Stimulated activated CD4-positive, alpha-beta T cell treated with anti-CD3 and anti-CD28 coated beads, Interleukin-1b, Interleukin-23, amount 100 ng/mL, for 1 hour (primary cell): Measurements from ENCODE around the gene GAS1.
A peak's percentile ranks its signal among the peaks of the same experiment; 100 is the strongest.

ENCODE experiments used
- DNase-seq, 2 donors: peaks; one replicate each; pipeline ENCODE4 v3.0.0-alpha.2; 2020; ENCODE audit warnings: low read depth in 2 of 2

Gene GAS1, protein sequence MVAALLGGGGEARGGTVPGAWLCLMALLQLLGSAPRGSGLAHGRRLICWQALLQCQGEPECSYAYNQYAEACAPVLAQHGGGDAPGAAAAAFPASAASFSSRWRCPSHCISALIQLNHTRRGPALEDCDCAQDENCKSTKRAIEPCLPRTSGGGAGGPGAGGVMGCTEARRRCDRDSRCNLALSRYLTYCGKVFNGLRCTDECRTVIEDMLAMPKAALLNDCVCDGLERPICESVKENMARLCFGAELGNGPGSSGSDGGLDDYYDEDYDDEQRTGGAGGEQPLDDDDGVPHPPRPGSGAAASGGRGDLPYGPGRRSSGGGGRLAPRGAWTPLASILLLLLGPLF

DNA sequence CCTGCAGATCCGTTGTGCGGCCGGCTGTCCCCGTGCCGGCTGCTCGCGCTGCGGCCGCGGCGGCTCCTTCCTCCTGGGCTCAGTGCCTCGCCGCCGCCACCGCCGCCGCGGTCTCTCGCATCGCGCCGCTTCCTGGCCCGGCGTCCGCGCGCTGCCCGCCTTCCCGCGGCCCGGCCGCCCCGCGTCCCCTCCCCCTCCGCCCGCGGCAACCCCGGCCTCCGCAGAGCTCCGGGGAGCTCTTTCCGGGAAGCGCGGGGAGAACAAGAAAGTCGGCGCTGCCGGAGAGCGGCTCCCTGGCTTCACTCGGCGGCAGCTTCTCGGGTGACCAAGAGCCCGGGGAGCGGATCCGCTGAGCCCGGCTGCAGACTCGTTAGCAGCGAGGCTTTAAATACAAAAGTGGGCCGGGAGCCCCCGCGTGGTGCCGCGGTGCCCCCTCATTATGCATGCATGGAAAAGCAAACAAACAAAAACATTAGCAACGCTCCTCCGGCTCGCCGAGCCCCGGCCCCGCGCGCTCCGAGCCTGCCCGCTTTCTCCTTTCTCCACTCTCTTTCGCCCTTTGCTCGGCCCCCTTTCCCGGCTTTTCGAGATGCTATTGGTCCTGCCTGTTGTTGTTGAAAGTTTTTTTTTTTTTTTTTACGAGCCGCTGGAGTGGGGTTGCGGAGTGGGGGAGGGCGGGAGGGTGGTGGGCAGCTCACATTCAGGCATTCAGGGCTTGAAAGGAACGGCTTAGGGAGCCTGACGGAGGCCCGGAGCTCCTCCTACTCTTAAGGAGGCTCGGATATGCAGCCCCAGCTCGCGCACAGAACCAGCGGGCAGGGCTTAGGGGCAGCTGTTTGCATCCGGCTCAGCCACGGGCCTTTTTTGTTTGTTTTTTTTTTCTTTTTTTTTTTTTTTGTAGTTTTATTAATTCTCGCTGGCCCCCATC, at the start of gene GAS1:
Gene GAS1 (minus strand): TSS at position 361 of the 928 bp plus-strand sequence. CDS start 727 bp downstream, outside the sequence.
- DNase-seq = peak; percentile 16 to 21

DNA sequence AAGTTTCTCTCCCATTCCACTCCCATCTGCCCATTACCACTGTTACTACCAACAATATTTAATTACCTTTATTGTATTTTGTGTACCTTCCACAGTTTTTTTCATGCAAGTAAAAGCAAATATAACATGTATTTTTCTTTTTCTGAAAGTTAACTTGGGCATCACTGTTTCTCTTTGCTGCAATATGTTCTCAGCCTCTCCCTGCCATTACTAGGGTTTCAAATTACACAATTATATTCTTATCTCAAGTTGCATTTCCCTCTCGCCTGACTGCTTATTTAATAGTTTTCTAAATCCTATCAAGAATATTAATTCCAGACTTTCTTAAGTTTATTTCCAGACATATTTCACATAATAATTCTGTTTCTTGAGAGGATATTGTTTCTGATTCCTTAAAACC, 46.9 kb upstream of the GAS1 start:
- DNase-seq = no peak

DNA sequence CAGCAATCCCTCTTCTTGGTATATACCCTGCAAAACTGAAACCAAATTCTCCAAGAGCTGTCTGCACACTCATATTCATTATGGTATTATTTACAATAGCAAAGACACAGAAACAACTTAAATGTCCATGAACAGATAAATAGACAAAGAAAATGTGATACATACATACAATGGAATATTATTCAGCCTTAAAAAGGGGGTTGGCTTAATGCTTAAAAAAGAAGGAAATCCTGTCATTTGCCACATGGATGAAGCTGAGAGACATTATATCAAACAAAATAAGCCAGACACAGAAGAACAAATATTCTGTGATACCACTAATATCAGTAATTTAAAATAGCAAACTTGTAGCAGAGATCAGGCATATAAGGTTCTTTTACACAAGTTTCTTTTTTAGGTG, 46.5 kb upstream of the GAS1 start:
- DNase-seq = no peak

DNA sequence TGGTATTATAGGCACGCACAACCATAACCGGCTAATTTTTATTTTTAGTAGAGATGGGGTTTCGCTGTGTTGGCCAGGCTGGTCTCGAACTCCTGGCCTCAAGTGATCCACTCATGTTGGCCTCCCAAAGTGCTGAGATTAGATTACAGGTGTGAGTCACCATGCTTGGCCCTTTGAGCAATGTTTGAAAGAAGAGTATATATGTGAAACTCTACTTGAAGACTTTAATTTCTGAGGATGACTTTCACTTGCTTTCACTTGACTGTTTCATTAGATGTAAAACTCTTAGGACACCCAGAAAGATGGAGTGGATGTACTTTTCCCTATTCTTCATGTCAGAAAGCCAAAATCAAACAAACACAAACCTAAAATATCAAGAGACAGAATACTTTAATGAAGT, 43.8 kb upstream of the GAS1 start:
- no peak for DNase-seq

DNA sequence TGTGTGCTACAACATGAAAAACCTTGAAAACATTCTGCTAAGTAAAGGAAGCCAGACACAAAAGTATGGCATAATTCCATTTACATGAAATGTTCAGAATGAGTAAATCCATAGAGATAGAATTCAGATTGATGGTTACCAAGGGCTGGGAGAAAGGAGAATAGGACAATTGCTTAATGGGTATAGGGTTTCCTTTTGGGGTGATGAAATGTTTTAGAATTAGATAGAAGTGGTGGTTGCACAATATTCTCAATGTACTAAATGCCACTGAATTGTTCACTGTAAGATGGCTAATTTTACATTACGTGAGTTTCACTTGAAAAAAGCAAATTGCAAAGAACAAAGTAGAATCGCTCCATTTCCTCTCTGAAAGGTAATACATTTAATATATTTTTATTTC, 43.0 kb upstream of the GAS1 start:
- DNase-seq = no peak

DNA sequence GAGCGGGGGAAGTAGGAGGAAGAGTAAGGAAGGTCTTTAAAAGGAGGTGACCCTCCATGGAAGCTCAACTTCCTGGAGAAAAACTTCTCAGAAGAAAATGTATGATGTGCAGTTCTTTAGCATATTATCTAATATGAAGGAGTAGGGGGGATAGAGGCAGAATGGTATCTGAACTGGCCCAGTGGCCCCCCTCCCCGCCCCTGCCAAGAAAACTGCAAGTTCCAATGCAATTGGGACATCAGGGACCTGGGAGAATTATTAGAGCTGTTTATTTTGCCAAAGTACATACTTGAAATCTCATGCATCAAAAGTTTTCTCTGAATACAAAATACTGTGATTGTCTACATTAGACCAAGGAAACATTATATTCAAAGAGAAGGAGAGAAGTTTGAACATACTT, 40.6 kb upstream of the GAS1 start:
- DNase-seq = no peak

DNA sequence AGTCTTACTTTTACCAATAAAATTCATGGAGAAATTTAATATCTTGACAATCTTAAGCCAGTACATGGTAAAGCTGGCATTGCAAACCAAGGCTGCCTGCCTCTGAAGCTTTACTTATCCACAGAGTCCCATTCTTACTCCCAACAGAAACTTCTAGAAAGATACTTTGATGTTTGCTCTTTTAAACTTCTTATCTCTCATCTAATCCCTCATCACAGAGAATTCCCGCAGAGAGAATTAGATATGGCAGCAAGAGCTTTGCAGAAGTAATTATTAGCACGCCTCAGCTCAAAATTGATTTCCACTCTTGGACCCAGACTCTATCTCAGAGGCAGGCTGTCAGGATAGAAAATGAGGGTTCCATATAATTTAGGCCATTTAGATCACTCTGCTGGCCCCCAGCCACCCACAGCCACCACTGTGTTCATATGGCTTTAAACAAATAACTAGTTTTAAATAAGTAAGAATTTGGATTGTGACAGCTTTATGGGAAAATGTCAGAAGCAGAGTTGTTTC, 37.9 kb upstream of the GAS1 start:
- DNase-seq = no peak

DNA sequence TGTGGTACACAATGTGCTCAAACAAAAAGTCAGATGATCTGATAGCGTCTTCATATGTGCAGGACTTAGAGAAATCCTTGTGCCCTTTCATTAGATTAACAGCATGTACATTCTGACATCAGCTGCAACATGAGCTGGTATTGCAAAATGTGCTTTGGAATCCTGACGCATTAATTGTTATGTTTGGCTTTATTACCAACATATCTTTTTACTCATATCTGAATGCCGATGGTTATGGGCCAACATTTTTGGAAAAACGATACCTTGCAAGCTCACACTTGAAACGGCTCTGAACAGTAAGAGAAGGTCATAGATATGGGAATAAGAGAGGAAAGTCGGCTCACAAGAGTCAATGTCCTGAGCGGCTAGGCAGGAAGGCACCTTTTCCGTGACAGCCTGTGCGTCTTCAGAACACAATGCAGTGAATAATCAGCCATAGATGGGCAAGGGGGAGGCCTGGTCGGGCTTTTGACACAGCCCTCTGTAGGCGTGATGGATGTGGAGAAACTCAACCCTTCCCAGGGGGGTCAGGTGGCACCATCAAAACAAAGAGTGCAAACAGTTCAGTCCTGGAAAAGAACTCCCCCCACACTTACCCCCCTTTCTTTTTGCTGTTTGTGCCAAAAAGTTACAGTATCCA, 36.4 kb upstream of the GAS1 start:
- no peak for DNase-seq

DNA sequence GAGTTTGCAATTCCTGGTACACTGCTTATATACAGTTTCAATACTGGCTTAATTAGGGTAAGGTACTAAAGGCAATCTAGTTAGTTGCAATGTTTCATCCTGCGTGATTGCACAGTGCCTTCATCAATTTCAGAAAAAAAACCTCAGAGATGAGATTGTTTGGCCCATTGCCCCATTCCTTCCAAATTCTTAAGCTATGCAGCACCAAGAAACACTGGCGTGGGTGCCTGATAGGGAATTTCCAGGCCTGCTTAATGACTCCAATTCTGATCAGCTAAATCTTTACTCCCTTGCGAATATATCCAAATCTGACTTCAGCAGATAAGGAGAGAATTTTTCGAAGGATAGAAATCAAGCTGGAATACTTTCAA, 35.9 kb upstream of the GAS1 start:
- DNase-seq = no peak

DNA sequence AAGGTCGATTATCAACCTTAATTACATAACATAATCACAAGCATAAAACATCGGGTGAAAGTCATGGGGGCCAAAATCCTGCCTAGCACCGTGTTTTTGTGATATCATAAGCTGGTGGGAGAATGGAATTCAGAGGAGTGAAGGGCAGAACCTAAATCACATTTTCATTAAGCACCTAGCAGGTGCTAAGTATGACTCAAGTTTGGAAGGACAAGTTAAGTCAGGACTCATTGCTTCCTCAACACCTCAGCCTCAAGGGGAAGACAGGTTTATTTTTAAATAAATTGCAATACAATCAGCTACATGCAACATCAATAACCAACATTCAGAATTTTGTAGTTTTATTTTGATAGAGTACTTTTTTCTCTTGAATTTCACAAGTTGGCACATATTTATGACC, 33.5 kb upstream of the GAS1 start:
- DNase-seq = no peak

DNA sequence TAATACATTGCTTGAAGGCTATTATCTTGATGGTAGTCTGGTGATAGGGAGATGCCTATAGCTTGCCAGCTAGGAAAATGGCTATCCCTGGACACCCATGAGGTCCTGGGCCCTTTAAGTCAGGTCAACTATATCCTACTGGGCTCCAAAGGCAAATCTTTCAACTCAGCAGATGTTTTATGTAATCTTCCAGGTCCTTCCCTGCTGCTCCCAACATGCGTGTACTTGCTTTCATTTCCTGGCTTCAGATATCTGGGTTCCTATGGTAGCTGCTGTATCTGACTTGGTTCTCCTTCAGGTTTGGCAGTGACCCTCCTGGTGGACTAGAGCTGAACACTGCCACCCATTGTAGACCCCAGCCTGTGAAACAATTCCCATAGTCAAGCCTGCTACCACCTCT, 32.4 kb upstream of the GAS1 start:
- no peak for DNase-seq

DNA sequence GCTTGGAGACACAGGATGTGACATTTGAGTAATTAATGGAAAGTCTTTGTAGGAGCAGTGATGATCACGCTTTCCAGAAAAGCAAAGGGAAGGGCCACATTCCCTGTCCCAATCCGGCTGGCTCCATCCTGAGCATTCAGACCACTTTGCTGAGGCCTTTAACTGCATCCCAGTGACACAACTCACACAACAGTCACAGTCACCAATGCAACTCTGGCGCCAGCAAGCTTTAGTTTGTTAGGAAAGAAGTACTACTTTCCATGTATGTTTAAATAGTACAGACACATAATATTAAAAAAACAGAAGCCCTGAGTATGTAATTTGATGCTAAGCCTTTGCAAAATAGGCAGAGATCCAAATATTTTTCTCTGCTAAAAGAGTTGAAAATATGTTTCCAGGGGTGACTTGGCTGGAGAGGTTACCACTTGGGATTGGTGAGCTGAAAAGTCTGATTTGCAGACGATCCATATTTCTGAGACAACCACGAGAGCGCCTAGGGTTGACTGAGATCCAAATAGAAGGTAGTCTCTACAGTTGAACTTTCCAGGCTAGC, 31.7 kb upstream of the GAS1 start:
- DNase-seq = no peak

DNA sequence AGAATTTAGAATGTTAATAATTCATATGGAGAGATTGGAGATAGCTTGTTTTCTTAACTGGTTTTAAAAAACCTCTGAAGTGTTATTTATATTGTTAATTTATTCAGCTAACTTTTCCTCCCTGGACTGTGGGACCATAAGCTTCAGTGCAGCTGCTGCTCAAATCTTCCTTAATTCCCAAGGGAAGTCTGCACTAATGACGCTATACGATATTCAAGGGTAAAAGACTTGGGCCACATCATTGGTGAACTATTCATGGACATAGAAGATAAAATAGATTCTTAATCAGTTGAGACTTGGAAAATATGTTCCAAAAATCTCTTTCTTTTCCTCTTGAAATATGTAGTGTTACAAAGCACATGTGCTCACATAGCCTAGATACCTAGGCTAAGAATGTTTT, 31.1 kb upstream of the GAS1 start:
- DNase-seq = no peak

DNA sequence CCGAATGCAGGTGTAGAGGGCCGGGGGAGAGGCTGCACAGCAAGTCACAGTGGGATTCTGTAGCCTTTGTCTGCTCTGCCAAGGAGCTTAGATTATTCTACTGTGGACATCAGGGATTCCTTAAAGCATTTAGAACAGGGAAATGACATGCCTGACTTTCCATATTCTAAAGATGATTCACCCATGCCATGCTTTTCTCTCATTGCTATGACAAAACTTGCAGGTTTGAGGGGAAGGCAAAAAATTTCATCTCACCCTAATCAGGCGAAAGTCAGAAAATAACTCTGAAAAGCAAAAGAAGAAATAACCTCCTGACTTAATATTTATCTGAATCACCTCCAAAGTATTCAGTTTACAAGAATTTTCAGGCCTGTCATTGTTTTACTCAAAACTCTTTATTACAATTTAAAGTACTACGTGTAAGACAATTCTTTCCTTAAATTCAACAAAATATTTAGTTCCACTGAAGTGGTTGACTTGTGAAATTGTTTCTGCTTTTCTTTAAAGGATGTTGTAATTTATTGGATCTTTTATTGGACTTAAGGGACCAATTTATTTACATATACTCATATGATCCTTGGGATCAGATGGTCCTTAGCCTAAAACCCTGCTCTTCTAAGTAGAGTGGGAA, 30.0 kb upstream of the GAS1 start:
- no peak for DNase-seq

DNA sequence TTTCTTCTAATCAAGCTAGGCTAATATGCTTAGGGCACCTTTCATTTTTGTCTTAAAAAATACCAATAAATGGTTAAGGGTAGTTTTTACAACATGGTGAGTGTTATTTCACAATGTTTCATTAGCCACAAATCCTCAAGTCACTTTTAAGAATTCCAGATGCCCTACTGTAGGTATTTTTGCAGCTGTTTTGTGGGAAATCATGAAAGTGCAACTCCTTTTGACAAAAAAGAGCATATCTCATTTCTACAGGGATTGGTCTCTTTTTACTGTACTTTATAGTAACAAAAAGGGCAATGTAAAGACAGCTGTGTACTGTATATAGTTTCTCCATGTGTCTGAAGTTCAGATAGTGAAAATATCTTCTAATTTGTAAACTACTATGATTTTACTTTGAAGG, 28.3 kb upstream of the GAS1 start:
- DNase-seq = no peak

DNA sequence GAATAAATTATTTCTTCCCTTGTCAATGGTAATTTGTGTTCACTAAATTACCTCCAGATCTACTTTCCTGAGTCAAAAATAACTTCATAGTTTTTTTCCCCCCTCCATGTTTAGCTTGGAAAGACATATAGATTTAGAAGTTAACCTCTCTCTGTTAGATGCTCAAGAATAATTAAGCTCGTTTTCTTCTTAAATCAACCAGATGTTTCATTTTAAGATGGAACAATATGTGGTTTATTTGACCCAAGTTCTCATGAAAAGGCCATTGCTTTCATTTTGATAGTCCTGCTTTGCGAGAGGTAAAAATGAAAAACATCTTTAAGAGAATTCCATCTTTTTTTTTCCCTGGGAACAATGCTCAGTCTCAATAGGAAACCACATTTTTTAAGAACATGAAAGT, 27.7 kb upstream of the GAS1 start:
- DNase-seq = no peak

DNA sequence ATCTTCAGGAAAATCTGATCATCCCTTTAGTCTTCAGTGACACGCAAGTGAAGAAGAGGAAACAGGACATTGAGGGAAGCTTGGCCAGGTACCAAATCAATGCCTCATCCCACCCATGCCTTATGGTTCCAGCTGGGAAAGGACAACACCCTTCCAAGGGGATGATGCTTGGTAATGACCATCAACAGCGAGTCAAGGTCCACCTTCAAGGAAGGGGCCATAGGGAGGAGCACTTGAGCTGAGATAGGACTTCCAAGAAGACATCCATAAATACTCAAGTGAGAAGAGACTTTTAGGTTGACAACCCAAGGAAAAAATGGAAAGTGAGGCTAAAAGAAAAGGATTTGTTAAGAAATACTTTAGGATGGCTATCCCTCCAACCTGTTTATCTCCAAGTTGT, 27.1 kb upstream of the GAS1 start:
- DNase-seq = no peak

DNA sequence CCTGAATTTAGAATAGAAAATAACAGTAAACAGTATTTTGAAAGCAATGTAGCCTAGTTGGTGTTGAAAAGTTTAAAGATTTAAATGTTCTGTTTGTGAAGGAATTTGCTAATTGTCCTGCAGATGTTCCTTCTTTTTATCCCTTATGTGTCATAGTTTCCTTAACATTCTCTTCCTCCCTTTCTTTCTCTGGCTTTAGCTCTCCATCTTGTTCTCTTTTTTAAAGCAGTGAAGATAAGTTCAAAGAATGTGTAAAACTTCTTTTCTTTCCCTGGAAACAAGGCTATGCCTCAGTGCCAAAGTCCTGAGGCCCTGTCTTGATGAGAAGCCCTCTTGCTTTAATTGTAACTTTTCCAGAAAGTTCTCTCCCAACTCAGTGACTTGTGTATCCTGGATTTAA, 24.4 kb upstream of the GAS1 start:
- DNase-seq = no peak

DNA sequence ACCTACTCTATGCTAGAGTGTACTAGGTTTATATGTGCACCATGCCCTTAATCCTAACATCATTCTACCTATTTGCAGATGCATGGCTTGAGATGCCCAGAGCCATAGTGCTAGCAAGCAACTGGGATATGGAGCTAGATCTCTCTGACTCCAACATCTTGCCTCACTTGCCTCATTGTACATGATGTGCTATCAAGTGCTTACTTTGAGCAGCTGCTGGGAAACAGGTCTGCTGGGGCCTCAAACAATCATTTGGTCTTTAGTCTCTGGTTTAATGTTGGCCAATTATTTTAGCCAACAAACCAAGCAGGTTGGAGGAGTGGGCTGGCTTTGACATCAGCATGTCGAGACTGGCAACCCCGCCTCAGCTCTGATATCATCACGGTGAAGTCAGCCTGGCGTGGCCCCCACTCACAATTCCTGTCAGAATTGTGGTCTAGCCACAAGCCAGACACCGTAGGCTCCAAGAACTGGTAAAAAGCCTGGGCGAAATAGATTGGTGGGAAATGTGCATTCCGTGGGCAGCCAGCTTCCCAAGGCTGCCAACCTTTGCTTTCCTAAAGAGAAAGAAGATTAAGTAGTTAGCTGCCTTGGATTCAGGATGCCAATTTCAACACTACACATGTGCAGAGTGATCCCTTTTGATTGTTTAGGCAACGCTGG, 21.1 kb upstream of the GAS1 start:
- no peak for DNase-seq

DNA sequence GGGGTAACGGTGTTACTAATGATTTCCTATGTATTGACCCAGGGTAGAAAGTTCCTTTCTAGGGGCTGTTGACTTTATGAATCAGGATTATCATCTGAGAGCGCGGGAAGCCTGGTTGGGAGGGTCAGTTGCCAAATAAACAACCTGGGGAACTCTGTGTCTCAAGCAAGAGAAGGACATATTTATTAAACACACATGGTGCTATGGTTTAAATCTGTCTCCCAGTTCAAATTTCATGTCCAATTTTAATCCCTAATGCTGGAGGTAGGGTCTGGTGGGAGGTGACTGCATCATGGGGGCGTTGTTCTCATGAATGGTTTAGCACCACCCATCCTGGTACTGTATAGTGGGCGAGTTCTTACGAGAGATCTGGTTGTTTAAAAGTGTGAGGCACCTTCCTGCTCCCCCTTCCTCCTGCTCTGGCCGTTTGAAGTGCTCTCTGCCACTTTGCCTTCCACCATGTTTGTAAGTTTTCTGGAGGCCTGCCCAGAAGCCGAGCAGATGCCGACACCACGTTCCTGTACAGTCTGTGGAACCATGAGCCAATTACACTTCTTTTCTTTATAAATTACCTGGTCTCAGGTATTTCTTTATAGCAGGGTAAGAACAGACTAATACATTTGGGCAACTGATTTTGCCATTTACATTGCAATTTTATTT, 19.7 kb upstream of the GAS1 start:
- DNase-seq = no peak
